ENCODE measurements around the gene GJA9. TPM values are rescaled to one million over a fixed set of nuclear protein-coding genes. Genes with fewer than 3 reads are reported as not detected.
"Not testable (repeated sequence)": the region's sequence is repeated elsewhere in the genome, so short reads cannot be mapped to it uniquely, and the experiment has no call there.

The GJA9 gene
- total RNA-seq (2014; rRNA removed): not detected in 2 replicates
- not detected for polyA plus RNA-seq (2012)

- DNase-seq (ENCODE audit: low read depth): no peak
Observed at GRCh38 chr1:38881487-38881886, at the start of gene GJA9. TSS of gene GJA9 (minus strand) at chr1:38881587. CDS start at chr1:38876098, 5,489 bp downstream.

- DNase-seq (ENCODE audit: low read depth): peak; percentile 25
Observed at GRCh38 chr1:38929476-38929875, 48.1 kb upstream of the GJA9 start.

GRCh38 chr1:38929054-38929453, 47.7 kb upstream of the GJA9 start:
- no peak for DNase-seq (ENCODE audit: low read depth)

GRCh38 chr1:38926091-38926490, 44.7 kb upstream of the GJA9 start:
- DNase-seq (ENCODE audit: low read depth): no peak

GRCh38 chr1:38925391-38925790, 44.0 kb upstream of the GJA9 start:
- DNase-seq (ENCODE audit: low read depth): no peak

- no peak for DNase-seq (ENCODE audit: low read depth)
Observed at GRCh38 chr1:38923607-38924006, 42.2 kb upstream of the GJA9 start.

GRCh38 chr1:38919130-38919529, 37.7 kb upstream of the GJA9 start:
- DNase-seq (ENCODE audit: low read depth): no peak

- DNase-seq (ENCODE audit: low read depth): no peak
Observed at GRCh38 chr1:38918568-38918967, 37.2 kb upstream of the GJA9 start.

- no peak for DNase-seq (ENCODE audit: low read depth)
Observed at GRCh38 chr1:38917772-38918171, 36.4 kb upstream of the GJA9 start.

GRCh38 chr1:38917337-38917736, 36.0 kb upstream of the GJA9 start:
- no peak for DNase-seq (ENCODE audit: low read depth)

GRCh38 chr1:38915352-38915948, 34.1 kb upstream of the GJA9 start:
- DNase-seq (ENCODE audit: low read depth): no peak

- DNase-seq (ENCODE audit: low read depth): not testable (repeated sequence)
Observed at GRCh38 chr1:38914908-38915307, 33.5 kb upstream of the GJA9 start.

- no peak for DNase-seq (ENCODE audit: low read depth)
Observed at GRCh38 chr1:38908821-38909220, 27.4 kb upstream of the GJA9 start.

GRCh38 chr1:38905985-38906384, 24.6 kb upstream of the GJA9 start:
- no peak for DNase-seq (ENCODE audit: low read depth)

- no peak for DNase-seq (ENCODE audit: low read depth)
Observed at GRCh38 chr1:38899560-38899959, 18.2 kb upstream of the GJA9 start.

- DNase-seq (ENCODE audit: low read depth): peak; percentile 38
Observed at GRCh38 chr1:38898653-38899230, 17.4 kb upstream of the GJA9 start.

- no peak for DNase-seq (ENCODE audit: low read depth)
Observed at GRCh38 chr1:38896169-38896568, 14.8 kb upstream of the GJA9 start.

- no peak for DNase-seq (ENCODE audit: low read depth)
Observed at GRCh38 chr1:38892976-38893375, 11.6 kb upstream of the GJA9 start.

GRCh38 chr1:38891753-38892152, 10.4 kb upstream of the GJA9 start:
- DNase-seq (ENCODE audit: low read depth): peak; percentile 7

- no peak for DNase-seq (ENCODE audit: low read depth)
Observed at GRCh38 chr1:38889589-38889988, 8.2 kb upstream of the GJA9 start.

- no peak for DNase-seq (ENCODE audit: low read depth)
Observed at GRCh38 chr1:38888423-38889333, 7.3 kb upstream of the GJA9 start.

GRCh38 chr1:38885092-38885491, 3.7 kb upstream of the GJA9 start:
- no peak for DNase-seq (ENCODE audit: low read depth)

- no peak for DNase-seq (ENCODE audit: low read depth)
Observed at GRCh38 chr1:38875811-38876210, 5.6 kb downstream of the GJA9 start.

All from LHCN-M2 (cell line).